Stimulated activated CD8-positive, alpha-beta memory T cell treated with anti-CD3 and anti-CD28 coated beads, Interleukin-15, amount 100 ng/mL, for 48 hours (primary cell): ENCODE results near the gene TERB1.

Experiments used
- DNase-seq, 2 donors: peaks; one replicate each; pipeline ENCODE4 v3.0.0-alpha.2; 2020; ENCODE audit warnings: low read depth in 2 of 2

Gene TERB1

DNA sequence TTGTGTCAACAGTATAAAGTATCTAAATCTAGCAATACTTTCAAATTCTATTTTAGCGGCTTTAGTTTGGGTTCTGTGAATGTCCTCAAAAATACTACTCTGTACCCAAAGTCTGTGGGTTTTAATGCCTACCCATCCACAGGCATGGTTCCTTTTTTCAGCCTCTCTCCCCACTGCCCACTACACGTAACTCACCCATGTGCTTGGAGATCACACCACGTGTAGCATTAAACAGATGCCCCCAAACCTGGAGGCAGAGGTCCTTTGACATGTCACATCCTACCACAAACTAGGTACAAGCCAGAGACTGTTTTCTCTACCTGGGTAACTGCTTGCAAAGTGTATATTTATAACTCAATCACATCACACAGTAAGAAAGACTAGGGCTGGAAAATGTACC is 55.3 kb downstream of the TERB1 start:
- no peak for DNase-seq

DNA sequence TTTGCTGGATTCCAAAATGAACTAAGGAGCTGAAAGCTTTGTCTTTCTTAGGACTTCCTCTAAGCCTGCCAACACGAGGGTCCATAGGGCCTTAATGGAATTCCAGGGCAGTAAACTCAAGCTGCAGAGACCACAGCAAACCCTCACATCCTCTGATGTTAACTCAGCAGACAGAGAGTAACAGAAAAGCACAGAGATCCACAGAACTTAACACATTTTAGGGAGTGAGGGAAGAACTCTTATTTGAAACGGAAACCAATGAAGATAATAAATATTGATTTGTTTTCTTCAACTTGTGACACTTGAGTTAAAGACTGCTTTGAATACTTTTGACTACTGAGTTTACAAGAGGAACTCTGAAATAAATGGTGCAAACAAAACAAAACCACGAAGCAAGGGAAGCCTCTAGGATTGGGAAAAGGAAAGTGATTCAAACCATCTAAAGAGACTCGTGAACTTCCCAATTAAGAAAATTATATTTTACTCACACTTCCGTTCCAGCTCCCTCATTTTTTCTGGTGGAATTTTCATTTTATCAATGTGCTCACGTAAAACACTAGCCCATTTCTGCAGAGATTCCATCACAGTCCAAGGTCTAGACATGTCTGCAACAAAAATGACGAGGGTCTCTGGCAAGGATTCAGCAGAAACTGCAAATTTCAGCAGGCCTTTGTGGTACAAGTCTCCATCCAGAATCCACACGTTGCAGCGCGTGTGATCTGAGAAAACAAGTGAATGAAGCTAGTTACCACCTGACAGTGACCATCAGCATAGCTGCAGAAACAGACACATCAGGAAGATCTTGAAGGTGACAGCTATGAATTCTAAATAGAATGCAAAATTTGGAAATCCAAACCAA is 59.2 kb downstream of the TERB1 start:
- no peak for DNase-seq

DNA sequence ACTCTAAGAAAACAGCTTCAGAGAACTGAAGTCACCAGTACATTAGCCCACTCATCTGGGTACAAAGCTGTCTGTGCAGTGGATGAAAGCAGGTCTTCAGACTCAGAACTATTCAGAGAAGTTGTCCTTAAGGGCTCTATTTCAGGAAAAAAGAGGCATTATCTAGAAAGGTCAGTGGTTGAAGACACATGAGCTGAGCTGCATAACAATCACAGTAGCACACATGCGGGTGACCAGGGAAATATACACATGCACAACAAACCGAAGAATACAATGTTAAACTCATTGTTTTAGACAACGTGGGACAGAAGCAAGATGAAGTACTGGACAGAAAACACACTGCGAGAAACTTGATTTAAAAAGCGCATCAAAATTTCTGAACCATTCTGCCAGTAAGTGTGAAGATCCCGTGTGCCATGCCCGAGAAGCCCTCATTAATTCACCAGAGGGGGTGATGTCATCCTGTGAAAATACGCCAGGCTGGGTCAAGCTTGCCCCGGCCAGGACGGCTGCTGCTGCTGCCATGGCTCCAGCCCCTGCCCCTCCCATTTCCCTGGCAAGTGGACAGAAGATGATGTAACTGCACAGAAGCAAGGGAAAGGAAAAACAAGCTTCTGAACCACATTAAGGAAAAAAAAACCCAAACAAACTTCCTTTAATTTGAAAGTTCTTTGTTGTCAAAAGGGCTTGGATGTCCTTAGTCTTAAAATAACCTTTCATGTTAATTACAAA is 60.0 kb downstream of the TERB1 start:
- DNase-seq: no peak

DNA sequence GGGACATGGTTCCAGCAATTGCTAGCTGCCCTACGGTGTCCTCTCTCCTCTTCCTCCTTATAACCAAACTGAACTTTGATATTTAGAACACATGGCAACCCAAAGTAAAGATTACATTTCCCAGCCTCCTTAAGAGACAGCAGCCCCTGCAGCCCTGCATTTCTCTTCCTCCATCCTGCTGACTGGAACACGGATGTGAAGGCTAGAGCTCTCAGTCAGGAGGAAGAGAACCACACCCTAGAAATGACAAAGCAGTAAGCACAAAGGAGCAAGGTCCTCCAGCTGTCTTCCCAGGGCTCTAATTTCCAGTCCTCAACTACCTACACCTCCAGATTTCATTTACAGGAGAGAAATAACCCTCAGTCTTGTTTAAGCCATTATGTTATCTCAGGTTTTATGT is 60.9 kb downstream of the TERB1 start:
- no peak for DNase-seq

DNA sequence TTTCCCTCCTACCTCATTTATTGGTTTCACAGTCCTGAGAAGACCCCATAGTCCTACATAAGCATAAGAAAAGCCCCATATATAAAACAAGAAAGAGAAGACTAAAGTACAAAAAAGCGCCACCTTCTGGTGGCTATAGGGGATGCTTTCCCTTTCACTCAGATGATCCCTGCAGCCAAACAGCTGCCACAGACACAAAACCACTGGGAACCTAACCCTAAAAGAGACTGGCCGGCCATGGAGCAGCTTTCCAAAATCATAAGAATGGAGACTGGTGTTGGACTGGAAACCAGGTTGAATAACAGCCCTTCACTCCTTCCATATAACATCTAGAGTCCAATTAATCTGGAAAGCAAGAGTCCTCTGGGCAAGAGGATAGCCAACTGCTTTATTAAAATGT is 61.4 kb downstream of the TERB1 start:
- DNase-seq: no peak

DNA sequence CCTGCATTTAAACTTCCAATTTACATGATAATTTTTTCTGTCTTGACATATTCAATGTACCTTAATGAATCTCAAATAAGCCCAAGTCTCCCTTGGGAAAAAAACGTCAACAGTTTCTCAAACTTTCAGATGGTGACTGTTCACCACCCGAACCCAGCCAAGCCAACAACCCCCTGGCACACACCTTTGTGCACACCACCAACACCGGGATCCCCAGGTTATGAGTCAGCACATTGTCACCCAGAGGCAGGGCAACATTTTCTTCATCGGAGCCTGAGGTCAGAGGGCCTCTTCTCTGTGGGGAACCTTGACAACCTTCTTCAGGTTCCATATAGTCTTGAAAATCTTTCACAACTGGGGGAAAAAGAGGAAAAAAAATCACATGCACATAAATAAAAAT is 65.5 kb downstream of the TERB1 start:
- no peak for DNase-seq

DNA sequence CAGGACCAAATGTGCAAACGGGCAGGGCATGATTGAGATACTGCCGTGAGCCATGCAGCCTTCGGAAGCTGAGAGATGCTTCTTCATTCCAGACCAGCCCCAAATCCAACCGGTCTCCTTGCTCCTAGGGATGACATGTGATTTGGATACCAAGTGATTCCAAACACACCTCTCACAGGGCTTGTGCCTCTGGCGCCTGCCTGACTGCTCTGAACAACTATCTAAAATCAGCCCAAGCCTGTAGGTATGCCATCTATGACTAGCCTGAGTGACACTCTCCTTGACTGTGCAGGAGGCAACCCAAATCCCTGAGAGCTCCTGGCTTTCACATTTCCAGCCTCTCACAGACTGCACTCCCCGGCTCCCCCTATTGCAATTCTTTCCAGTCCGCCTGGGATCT is 70.3 kb downstream of the TERB1 start:
- DNase-seq: no peak

DNA sequence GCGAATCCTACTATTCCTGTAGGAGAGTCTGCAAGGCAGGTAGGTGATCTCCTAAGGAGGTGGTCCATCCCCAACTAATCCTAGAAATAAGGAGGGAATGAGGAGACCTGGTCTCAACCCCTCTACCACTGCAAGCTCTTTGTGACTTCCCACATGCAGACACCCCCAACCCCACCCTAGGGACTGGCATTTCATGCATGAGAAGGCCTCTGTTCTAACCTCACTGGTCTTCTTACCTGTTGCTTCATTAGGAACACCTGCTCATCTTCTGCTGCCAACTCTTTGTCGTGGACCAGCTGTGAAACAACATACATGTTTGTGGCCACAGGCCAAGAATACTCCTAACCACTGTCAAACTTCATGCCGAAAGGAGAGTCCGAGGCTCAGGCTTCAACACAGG is 72.6 kb downstream of the TERB1 start:
- no peak for DNase-seq

DNA sequence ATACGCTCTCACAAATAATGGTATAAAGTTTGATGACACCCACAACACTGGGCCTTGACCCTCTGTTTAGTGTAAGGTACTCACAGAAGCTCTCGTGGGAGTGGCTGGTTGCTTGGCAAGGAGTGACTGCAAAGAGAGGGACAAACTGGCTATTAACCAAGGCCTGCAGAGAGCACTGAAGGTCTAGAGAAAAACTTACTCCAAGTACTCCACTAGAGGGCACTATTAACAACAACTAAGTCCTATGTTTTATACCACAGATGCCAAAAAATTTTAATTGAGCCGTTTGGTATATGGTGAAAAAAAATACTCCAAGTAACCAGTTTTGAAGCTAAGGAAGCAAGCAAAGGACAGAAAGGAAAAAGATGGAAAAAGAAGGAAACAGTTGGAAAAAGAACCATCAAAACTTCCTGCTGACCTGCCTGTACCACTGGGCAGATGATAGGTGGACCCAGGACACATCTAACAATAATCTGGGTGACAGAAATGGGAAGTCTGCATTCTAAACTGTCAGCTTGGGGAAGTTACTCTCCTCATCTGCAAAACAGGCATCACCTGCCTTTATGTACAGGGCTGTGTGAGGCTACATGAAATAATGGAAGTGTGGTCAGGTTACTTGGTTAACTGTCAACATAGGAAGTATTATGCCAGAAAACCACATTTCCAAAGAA is 73.1 kb downstream of the TERB1 start:
- DNase-seq: no peak

DNA sequence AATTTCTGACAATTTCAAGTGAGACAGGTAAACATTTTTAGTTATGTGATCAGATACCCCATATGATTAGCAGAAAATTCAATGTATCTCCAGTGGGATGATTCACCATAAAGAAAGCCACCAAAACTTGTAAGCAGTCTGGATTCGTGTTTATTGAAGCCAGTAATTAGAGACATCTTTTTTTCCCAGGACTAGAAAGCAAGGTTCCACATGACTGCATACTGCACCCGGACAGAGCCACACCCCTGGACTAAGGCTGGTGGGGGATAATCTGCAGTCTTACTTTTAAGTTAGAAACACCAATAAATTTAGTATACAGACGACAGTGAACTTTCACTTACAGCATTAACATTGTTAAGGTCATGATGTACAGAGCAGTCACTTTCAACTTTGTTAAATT is 80.6 kb downstream of the TERB1 start:
- no peak for DNase-seq

DNA sequence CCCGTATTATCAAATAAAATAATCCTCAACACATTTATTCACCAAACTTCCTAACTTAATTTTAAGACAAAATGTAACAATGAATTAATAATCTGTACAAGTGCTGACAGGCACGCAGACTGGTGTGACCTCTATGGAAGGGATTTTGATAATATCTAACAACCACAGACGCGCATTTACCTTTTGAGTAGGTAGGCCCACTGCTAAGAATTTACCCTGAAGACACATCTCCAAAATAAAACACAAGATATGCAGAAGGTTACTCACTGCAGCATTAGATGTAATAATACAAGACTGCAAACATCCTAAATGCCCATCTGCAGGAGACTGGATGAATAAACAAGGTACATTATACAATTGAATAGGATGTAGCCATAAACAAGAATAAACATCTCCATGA is 82.1 kb downstream of the TERB1 start:
- DNase-seq: no peak

DNA sequence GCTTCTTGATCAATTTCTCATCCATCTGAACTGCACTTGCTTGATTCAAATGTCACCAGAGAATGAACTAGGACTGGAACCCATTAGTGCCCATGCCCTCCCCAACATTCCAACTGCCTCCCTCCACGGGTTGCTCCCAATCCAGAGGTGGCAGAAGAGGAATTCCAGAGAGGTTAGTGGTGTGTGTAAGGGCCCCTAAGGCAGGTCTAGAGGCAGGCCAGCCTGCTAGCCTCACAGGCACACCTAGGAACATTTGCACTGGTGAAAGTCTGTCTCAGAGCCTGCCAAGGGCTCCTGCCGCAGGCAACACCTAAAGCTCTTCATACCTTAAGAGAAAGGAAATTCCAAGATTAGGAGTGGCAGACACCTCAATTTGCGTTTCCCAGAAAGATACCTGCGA is 83.6 kb downstream of the TERB1 start:
- DNase-seq: no peak

DNA sequence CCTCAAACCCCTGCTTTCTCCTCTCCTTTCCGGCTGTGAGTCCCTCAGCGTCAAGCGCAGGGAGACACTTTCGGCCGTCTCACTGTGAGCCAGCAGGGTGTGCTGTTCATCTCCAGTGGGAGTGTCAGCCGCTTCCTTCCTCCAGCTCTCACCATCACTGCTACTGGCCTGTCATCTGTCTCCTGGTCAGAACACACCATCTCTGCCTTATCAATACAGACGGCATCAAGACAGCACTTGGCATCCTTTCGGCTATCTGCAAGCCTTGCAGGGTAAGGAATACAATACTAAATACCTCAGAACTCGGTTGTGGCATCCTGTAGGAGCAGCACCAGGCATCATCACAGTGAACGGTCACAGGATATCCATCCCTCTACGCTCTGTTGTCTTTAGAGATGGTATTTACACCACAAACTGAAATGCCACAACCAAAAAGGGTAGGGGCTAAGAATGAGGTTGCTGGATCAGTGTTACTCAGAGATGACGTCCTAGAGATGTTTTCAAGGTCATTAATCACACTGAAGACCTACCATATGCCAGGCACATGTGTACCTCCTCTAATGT is 84.2 kb downstream of the TERB1 start:
- DNase-seq: no peak

DNA sequence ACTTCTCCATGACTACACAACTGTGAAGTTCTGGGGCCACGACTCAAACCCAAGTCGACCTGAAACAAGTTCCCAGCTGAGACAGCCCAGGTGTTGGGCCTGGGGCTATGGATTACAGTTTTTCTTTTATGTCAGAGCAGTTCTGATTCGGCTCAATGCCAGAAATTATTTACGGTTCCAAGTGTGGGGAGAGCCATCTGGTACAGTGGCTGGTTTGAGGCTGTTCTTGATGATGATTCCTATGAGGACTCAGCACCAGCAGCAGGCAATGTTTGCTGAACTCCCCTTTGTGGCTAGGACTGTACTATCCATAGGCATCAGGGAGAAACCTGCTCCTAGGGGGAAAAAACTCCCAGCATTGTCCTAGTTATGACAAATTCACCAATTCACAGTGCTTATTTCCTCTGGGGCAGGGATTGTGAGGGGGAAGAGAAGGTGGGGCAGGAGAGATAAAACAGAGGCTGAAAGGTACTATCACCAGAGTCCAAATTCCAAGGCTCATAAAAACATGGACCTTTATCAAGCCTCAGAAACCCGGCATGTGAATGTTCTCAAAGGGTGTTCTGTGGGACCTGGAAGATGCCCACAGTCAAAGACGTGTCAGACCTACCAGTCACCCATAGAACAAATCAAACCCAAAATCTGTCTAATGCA is 86.6 kb downstream of the TERB1 start:
- DNase-seq: no peak

DNA sequence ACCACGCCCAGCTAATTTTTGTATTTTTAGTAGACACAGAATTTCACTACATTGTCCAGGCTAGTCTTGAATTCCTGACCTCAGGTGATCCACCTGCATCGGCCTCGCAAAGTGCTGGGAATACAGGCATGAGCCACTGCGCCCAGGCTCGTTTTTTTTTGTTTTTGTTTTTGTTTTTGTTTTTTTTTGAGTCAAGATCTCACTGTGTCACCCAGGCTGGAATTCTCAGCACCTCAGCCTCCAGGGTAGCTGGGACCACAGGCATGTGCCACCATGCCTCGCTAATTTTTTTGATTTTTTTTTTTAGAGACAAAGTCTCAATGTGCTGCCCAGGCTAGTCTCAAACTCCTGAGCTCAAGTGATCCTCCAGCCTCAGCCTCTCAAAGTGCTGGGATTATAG is 87.3 kb downstream of the TERB1 start:
- DNase-seq: no peak

DNA sequence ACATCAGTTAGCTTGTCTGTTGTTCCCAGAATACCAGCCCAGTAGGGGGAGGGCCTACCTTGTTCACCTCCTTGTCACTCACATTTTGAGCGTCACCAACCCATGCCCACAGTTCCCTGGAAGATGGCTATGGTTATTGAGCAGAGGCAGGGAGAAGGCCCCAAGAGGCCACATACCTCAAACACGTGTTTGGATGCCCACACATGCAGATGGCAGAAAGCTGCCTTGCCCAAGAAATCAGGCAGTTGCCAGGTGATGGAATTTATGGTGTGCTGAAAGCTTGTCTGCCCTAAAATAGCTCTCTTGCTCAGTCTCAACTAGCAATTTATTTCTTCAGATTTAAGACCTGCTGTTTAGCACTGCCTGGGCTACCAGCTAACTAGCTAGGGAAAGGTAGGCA is 88.3 kb downstream of the TERB1 start:
- DNase-seq: no peak

DNA sequence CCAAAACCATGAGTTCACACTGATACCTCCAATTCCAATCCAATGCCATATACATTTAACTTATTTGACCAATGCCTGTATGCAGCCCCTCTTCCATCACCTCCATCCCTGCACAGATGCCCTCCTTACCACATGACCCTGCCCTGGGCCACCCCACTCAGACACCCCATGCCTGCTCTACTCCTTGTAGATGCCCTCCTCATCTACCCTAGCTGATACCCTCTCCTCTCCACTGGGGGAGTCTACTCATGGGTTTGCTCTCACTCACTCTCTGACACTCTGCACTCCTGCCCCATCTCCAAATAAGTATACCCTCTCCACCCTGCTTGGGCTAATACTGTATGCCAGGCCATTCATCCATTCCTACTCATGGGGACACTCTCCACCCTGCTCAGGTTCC is 88.9 kb downstream of the TERB1 start:
- DNase-seq: no peak

DNA sequence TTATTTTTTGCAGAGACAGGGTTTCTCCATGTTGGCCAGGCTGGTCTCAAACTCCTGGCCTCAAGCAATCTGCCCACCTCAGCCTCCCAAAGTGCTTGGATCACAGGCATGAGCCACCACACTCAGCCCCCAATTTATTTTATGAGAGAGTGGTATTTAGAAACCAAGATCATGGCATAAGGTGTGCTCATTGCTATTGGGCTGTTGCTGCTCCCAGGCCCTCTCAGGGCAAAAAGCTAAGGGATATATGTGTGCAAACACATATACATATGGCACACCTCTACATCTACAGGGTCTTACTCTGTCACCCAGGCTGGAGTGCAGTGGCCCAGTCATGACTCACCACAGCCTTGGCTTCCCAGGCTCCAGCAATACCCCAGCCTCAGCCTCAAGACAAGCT is 89.8 kb downstream of the TERB1 start:
- DNase-seq: no peak

DNA sequence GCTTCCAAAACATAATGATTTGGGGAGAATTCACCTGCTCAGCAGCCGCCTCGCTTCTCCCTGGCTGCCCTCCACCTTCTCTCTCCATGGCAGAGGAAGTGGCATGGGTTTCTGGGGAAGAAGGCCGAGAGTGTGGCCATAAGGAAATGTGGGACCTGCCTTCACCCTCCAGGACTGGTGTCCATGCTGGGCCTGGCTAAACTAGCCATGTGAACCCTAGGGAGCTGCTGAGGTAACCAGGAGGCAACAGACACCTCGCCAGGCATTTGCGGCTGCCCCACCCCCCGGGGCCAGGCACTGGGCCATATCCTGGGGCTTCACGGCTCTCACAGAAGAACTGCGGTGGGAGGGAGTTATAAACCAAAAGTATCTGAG is 94.9 kb downstream of the TERB1 start:
- DNase-seq: no peak

DNA sequence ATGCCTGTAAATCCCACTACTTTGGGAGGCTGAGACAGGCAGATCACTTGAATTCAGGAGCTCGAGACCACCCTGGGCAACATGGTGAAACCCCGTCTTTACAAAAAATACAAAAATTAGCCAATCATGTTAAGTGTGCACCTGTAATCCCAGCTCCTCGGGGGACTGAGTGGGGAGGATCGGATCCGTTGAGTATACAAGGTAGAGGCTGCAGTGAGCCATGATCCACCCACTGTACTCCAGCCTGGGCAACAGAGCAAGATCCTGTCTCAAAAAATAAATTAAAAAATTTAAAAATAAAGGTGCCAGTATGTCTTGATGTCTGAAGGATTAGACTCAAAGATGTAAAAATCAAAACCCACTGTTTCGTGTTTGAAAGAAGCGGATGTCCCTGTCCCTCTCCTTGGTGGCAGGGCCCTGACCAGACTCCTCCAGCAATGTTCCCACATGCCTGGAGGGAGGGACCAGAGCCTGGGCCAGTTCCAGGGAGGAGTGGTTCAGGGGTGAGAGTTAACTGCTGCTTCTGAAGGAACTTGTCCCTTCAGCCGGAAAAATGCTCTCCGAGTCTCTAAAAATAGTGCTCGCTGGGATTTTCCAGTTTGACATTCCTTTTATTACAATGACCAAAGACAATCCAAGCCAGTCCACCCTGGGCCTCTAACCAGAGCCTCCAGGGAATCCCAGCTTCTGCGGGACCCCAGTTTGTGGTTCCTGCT is 95.4 kb downstream of the TERB1 start:
- DNase-seq: no peak
